Measurements from ENCODE around the gene FAM117A.
A peak's percentile ranks its signal among the peaks of the same experiment; 100 is the strongest.
"Not testable (repeated sequence)": the region's sequence is repeated elsewhere in the genome, so short reads cannot be mapped to it uniquely, and the experiment has no call there.

The FAM117A gene

GRCh38 chr17:49764559-49765180 lies 739 bp upstream of the FAM117A start:
- H3K4me3 ChIP-seq (replicated peaks; ENCODE audit: low read depth, low read length), result no peak overlapping the region; the same call in 1 of the 2 replicates
- DNase-seq (ENCODE audit: extremely low read depth, low read depth), result no peak
- TF ChIP-seq CTCF (IDR thresholded peaks at IDR 0.05; ENCODE audit: low read depth, low read length, missing control alignments), result no peak

GRCh38 chr17:49762151-49762941 lies 1.6 kb downstream of the FAM117A start:
- H3K4me3 ChIP-seq (replicated peaks; ENCODE audit: low read depth, low read length), result peak overlapping the region; percentile 56
- no peak for TF ChIP-seq CTCF (IDR thresholded peaks at IDR 0.05; ENCODE audit: low read depth, low read length, missing control alignments)

GRCh38 chr17:49760932-49761558 lies 2.9 kb downstream of the FAM117A start:
- H3K4me3 ChIP-seq (replicated peaks; ENCODE audit: low read depth, low read length), result no peak overlapping the region
- DNase-seq (ENCODE audit: extremely low read depth, low read depth), result no peak
- no peak for TF ChIP-seq CTCF (IDR thresholded peaks at IDR 0.05; ENCODE audit: low read depth, low read length, missing control alignments)

More at GRCh38 chr17:49762151-49762941, 1.6 kb downstream of the FAM117A start:
- no peak for DNase-seq (ENCODE audit: extremely low read depth, low read depth)

- no peak for TF ChIP-seq CTCF (IDR thresholded peaks at IDR 0.05; ENCODE audit: low read depth, low read length, missing control alignments)
- H3K4me3 ChIP-seq (replicated peaks; ENCODE audit: low read depth, low read length), result no peak overlapping the region
- DNase-seq (ENCODE audit: extremely low read depth, low read depth), result no peak
Observed at GRCh38 chr17:49760296-49760695, 3.6 kb downstream of the FAM117A start.

GRCh38 chr17:49759203-49759602 lies 4.7 kb downstream of the FAM117A start:
- no peak for DNase-seq (ENCODE audit: extremely low read depth, low read depth)
- no peak for TF ChIP-seq CTCF (IDR thresholded peaks at IDR 0.05; ENCODE audit: low read depth, low read length, missing control alignments)
- H3K4me3 ChIP-seq (replicated peaks; ENCODE audit: low read depth, low read length), result no peak overlapping the region

- DNase-seq (ENCODE audit: extremely low read depth, low read depth), result not testable (repeated sequence)
Observed at GRCh38 chr17:49758464-49759010, 5.4 kb downstream of the FAM117A start.

More at GRCh38 chr17:49758464-49759010, 5.4 kb downstream of the FAM117A start:
- H3K4me3 ChIP-seq (replicated peaks; ENCODE audit: low read depth, low read length), result not testable (repeated sequence)
